ENCODE data around the gene WDR89.
"Not testable (repeated sequence)": the region's sequence is repeated elsewhere in the genome, so short reads cannot be mapped to it uniquely, and the experiment has no call there.

The WDR89 gene, protein sequence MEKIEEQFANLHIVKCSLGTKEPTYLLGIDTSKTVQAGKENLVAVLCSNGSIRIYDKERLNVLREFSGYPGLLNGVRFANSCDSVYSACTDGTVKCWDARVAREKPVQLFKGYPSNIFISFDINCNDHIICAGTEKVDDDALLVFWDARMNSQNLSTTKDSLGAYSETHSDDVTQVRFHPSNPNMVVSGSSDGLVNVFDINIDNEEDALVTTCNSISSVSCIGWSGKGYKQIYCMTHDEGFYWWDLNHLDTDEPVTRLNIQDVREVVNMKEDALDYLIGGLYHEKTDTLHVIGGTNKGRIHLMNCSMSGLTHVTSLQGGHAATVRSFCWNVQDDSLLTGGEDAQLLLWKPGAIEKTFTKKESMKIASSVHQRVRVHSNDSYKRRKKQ

DNA sequence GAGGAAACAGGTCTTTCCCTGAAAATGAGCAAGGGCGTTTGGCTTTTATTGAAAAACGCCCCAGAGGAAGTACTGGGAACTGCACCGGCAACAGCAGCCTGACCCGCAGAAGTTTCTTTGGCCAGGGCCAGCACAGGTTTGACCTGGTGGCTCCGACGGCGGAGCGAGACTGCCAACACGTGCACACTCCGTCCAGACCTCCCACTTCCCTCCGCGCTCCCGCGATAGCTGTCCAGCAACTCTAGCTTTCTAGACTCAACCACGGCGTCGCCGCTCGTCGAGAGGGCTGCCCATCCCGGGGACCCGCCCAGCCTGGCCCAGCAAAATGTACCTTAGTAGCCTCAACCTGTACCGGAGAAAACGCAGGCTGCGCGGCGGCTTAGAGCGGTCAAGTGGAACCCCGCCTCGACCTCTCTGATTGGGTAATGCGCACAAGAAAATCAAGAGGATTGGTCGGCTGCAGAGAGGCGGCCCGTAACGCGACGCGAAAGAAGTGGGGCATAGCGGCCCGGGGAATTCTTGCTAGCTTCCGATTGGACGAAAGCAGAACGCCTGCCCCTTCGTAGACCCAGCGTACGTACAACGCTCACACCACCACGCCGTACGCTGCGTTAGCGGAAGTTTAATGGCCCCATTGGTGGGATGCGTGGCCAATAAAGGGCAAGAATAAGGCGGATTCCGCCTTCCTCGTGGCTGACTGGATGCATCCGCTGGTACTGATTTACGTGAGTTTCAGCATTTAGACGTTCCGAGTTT is at the start of gene WDR89:
TSS of gene WDR89 (minus strand) at position 399 of the 756 bp plus-strand sequence. CDS start 41,929 bp downstream, outside the sequence.
- peak; percentile 98 for DNase-seq (ENCODE audit: low spot score)

DNA sequence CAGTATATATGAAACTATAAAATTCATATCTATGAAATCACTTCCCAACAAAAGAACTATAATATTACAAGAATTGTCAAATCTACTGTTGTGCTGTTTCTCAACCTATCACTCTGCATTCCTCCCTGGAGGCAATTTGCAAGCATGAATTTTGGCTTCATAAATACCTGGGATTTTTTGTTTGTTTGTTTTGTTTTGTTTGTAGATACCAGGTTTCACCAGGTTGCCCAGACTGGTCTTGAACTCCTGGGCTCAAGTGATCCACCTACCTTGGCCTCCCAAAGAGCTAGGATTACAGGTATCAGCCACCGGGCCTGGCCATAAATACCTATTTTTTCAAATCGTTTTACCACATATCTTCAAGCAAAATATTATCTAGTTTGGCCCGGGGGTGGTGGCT is 47.5 kb upstream of the WDR89 start:
- no peak for DNase-seq (ENCODE audit: low spot score)

DNA sequence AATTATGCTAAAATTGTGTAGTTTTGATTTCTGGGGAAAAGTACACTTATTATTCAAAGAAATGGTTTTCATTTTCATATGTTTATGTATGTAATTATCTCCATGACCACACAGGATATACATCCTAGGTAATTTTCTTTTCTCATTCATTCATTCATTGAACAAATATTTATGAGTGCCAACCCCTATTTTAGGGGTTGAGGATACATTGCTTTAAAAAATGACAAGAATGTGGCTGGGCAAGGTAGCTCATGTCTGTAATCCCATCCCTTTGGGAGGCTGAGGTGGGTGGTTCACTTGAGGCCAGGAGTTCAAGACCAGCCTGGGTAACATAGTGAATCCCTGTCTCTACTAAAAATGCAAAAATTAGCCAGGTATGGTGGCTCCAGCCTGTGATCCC is 45.3 kb upstream of the WDR89 start:
- no peak for DNase-seq (ENCODE audit: low spot score)

DNA sequence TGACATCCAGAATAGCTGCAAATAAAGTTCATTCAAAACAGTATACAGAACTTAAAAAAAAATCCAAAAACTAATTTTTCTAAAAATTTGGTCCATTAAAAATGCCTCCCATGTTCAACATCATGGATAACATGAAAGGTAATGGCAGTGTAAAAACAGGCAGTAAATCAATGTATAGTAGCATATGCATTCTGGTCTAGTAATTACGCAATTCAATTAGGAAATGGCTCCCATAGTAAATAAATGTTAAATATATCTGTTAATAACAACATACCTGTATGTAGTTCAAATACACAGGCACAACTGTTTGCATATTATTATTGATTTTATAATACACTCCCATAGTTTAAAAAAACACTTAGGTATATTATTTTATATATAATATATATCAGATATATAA is 43.7 kb upstream of the WDR89 start:
- DNase-seq (ENCODE audit: low spot score) = no peak

DNA sequence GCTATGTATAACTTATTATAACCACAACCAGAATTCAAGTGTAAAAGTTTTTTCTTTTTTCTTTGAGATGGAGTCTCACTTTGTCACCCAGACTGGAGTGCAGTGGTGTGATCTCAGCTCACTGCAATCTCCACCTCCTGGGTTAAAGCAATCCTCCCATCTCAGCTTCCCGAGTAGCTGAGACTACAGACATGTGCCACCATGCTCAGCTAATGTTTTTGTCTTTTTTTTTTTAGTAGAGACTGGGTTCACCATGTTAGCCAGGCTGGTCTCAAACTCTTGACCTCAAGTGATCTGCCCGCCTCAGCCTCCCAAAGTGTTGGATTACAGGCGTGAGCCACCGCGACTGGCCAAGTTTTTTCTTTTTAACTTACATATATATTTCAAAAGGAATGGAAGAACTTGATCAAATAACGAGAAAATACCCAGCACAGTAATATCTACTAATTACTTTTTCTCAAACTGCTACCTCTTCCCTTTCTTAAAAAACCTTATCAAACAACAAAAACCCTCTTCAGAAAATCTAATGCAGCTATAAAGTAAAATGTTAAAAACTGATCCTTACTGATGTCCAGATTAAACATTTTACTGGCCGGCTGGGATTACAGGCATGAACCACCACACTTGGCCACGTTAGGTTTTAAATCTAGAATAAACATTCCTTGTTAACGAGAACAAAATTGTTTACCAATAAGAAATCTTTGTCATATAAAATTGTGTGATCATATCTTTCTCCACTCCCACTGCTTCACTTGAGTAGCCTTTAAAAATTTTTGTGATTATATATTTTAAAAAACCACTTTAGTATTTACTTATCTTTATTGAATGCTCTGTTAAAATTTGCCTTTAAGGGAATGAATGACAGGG is 41.3 kb upstream of the WDR89 start:
- no peak for DNase-seq (ENCODE audit: low spot score)

DNA sequence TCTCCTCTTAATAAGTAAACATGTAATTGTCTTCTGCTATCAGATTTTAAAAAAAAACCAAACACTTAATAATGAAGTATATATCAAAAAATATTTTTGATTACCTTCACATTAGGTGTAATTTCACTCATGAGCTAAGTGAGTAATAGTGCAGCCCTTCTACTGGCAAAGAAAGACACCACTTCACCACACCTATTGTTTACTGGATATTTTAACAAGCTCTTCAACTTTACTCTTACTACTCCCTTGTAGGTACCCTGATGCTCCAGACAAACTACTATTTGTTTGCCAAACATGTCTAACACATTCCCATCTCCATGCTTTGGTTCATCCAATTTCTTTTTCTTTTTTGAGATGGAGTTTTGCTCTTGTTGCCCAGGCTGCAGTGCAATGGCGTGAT is 36.9 kb upstream of the WDR89 start:
- DNase-seq (ENCODE audit: low spot score) = no peak

DNA sequence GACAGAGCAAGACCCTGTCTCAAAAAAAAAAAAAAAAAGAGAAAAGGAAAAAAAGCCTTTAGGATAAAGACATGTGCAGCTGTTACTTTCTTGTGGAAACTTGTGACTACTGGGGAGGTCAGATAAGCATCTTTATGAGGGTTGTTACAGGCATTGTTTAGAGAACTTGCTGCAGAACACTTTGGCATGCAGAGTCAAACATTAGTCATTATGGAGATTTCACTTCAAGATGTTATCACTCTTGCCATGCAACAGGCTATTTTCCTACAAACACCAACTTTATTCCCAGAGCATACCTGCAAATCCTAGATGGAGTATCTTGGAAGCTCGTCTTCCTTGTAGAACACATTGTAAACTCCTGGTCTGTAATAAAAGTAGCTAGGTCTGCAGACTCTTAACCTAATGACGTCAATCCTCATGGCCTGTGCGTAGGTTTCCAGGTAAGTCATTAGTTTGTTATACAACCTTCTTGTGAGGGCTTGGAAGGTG is 36.3 kb upstream of the WDR89 start:
- DNase-seq (ENCODE audit: low spot score) = peak; percentile 28

DNA sequence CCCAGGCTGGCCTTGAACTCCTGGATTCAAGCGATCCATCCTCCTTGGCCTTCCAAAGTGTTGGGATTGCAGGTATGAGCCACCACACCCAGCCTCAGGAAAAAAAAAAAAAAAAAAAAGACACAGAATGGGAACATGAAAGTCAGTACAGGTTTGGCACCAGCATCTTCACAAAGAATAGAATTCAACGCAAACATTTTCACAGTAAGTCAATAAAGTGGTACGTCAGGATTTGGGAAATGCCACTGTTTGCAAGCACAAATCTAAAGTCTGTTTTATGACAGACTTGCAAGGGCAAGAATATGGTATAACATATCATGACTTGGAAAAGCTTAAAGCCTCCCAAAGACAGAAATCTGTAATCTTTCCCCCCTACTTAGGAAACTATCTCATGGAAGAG is 34.9 kb upstream of the WDR89 start:
- no peak for DNase-seq (ENCODE audit: low spot score)

DNA sequence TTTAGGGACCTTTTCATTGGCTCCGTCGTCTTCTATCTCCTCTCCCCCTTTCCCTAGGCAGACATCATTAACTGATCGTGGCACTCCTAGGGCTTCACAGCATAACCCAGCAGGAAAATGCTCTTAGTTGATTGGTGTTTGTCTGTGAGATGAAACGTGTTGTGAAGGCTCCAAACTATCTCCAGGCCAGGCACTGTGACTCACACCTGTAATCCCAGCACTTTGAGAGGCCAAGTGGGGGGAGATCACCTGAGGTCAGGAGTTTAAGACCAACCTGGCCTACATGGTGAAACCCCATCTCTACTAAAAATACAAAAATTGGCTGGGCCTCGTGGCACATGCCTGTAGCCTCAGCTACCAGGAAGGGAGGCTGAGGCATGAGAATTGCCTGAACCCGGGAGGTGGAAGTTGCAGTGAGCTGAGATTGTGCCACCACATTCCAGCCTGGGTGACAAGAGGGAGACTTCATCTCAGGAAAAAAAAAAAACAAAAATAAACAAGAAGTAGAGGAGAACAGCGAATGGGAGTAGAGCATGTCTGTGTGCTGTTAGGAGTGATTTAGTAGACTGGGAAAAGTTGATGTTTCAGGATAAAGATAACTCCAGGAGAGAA is 32.3 kb upstream of the WDR89 start:
- no peak for DNase-seq (ENCODE audit: low spot score)

DNA sequence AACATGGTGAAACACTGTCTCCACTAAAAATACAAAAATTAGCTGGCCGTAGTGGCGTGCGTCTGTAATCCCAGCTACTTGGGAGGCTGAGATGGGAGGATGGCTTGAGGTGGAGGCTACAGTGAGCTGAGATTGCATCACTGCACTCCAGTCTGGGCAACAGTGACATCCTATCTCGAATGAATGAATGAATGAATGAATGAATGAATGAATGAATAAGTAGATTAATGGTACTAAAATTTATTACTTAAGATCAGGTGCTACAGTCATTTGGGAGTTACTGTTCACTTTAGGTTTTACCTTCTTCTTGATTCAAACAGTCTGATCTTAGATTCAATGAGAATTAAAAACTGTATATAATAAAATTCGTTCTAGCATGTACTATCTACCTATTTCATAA is 31.6 kb upstream of the WDR89 start:
- DNase-seq (ENCODE audit: low spot score) = no peak

DNA sequence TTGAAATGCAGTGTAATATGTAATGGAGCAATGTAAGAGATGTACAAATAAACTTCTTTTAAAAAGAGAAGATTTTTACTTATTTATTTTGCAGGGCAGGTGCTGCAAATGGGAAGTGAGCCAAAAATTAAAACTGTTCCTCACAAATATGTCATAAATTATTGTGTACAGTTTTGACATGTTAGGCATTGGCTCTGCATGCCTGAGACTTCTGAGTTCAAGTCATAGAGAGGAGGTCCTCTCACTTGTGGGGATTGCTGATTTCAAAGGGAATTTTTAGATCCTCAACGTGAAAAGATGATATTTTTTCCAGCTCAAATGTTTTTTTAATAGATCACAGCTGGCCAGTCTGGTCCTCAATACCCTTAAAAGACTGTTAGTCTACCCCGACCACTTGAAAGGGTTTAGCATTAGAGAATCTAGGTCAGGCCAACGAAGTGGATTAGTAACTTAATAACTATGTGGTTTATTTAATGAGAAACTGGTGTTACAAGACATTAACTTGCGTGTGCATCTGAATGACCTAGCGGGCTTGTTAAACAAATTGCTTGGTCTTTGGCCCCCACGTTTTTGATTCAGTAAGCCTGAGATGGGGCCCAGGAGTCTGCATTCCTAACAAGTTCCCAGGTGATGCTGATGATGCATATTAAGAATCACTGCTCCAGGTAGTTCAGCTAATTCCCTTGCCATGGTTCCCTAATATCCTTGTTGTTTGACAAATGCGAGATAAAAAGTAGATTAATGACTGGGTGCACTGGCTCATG is 30.9 kb upstream of the WDR89 start:
- DNase-seq (ENCODE audit: low spot score) = no peak

DNA sequence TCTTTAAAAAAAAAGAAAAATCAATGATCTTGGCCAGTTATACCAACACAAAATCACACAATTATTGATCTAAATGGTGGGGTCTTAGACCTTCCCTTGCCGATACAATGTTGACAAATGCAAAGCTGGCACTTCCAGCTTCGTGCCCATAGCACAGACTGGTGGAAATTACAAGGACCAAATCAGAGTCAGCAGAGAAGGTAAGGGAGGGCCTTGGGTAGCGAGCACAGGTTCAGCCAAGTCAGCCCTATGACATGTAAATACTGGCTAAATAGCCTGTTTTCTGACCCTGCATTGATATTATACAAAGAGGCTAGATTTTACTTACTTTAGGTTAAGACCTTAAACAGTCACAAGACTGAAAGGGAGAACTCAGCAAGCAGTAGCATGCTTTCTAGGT is 30.3 kb upstream of the WDR89 start:
- no peak for DNase-seq (ENCODE audit: low spot score)

DNA sequence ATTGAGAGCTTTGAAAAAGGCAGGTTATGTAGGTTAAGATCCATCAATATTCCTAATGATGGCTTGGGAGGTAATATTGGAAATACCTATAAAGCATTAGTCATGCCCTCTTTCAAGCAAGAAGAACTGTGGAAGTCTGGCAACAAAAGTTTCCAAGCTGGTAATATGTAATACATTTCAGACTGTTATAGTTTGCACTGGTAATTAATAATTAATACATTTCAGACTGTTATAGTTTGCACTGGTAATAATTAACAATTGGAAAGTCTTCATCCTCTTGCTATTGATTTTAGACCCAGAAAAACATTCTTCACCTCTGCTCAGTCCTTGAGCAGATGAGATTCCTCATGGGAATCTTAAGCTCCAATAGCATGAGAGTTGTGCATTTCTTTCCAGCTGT is 29.0 kb upstream of the WDR89 start:
- no peak for DNase-seq (ENCODE audit: low spot score)

DNA sequence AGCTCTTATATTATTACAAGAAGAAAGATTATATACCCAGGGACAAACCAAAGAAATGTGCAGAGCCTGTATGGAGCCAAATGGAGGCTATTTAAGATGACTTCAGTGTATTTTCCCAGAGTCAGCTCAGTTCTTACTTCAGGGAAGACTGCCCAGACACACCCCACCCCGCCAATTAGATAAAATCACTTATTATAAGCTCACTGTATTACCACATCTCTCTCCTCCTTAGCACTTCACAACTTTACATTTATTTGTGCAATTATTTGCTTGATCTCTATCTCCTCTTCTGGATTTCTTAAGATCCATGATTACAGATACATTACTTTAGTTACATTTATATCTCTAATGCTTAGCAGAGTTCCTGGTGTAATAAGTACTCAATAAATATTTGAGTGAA is 24.7 kb upstream of the WDR89 start:
- no peak for DNase-seq (ENCODE audit: low spot score)

DNA sequence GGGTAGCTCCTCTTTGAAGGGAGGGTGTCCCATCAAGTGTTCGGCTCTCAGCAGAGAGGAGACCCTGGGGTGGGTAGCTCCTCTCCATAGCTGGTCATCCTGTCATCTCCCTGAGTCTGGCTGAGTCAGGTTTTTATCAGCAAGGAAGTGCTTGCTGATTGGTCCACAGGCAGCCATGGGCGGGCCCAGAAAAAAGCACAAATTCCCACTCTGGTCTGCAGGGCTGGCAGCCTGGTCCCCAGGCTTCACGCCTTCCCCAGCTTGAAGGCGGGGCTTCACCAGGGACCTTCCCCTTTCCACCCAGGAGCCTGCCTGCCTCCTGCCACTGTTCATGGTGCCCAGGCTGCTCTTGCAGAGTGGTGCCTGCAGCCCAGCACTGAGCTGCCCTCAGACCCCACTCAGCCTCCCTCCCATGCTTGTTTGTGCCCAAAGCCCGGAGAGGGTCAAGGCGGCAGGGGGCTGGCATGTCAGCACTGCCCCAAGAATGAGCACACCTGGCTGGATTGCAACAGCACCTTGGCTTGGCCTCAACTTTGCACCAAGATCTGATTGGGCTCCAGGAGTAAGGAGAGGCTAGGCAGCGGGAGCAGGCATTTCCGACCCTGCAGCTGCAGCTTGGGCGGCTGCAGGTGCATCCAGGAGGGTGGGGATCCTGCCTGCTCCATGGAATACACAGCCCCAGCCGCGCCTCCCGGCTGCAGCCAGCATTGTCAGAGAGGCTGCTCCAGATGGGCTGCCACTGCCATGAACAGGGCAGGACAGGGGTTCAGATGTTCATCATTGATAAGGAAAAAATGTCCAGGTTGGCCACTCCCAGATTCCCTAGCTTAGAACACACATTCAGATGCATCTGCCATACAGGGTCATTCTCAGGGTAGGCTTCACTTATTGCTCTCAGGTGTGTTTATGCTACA is 22.0 kb upstream of the WDR89 start:
- no peak for DNase-seq (ENCODE audit: low spot score)

DNA sequence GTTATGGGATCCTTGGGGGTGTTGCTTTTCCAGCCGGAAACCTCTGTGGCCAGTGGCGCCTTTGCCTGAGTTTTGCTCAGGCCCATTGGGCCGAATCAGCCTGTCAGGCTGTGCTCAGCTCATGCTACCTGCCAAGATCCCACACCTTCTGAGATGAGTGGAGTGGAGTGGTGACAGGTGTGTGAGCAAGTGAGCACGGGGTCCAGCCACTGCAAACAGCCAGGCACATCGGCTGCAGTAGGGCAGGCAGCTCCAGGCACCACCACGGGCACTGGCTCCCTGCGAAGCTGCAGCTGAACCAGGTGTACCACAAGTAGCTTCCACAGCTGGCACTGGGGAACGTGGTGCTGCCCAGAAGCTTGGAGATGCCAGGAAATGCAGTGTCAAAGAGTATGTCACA is 21.1 kb upstream of the WDR89 start:
- no peak for DNase-seq (ENCODE audit: low spot score)

DNA sequence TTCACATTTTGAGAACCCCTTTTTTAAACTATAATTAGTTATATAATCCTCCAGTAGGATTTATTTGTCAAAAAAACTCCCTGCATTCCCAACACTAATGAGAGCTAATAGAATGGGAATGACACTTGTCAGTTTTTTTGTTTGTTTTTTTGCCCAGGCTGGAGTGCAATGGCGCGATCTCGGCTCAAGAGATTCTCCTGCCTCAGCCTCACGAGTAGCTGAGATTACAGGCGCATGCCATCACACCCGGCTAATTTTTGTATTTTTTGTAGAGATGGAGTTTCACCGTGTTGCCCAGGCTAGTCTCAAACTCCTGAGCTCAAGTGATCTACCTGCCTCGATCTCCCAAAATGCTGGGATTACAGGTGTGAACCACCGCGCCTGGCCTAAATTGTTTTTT is 20.2 kb upstream of the WDR89 start:
- not testable (repeated sequence) for DNase-seq (ENCODE audit: low spot score)

DNA sequence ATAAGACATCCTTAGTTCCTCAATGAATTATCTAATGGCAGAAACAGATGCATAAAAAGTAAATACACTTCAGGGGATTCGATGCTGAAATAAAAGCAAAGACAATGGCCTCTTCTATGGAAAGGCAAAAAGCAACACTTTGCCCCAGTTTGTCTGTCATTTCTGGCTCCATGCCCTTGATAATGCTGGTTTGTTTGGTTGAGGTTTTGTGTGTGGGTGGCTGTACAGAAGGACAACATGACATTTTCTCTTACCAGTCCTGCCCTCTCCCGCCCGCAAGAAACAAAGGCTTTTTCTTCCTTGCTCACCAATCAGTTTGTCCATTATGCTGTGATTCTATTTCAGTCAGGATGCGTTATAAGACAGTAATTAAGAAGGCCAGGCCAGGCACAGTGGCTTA is 18.1 kb upstream of the WDR89 start:
- no peak for DNase-seq (ENCODE audit: low spot score)

DNA sequence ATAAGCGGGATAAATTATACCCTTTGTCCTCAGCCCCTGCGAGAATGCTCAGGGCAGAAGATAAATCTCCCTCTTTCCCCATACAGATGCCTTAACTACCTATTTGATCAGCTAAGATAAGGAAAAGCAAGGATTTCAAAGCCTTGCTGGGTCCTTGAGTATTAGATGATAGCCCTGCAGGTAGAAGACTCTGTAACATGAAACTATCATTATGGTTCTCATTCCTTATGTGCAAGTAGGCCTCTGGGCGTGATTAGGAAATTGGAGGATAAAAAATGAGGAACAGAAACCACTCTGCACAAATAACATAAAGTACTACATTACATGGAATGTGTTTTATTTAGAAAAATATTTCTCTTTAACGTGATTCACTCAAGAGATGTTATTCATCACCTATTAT is 14.5 kb upstream of the WDR89 start:
- DNase-seq (ENCODE audit: low spot score) = no peak

DNA sequence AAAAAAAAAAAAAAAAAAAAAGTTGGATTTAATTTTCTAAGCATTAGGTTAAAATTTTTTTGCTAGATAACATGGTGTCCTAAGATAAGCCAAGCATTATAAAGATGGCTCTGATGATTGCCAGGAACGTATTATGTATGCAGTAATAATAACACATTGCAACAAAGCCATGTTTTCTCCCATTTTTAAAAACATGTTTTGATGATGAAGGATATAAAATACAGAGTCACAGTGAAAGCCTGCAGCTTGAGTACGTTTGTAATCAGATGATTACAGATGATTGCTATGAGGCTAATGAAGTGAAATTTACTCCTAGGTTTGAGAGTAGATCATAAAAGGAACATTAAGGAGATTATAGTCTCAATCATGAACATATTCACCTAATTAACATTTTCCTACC is 13.3 kb upstream of the WDR89 start:
- DNase-seq (ENCODE audit: low spot score) = no peak
